GM18951 (cell line): ENCODE data around the gene DBP.

Experiments used
- POLR2A ChIP-seq: IDR thresholded peaks from 4 replicates; pipeline ENCODE4 v1.6.1; 2011; ENCODE audit warnings: mild to moderate bottlenecking; ENCODE audit not compliant: insufficient read length, insufficient read depth; ENCODE audit errors: extremely low read depth
- in situ Hi-C: fragments of 300-500 bp; cut with MboI; formaldehyde crosslinking; loops from one replicate; pipeline ENCODE4 v1.12.0; 2022; ENCODE audit warnings: low sequenced_read_pairs, mixed read lengths, inconsistent platforms; ENCODE audit not compliant: unreplicated experiment

DBP gene

DNA sequence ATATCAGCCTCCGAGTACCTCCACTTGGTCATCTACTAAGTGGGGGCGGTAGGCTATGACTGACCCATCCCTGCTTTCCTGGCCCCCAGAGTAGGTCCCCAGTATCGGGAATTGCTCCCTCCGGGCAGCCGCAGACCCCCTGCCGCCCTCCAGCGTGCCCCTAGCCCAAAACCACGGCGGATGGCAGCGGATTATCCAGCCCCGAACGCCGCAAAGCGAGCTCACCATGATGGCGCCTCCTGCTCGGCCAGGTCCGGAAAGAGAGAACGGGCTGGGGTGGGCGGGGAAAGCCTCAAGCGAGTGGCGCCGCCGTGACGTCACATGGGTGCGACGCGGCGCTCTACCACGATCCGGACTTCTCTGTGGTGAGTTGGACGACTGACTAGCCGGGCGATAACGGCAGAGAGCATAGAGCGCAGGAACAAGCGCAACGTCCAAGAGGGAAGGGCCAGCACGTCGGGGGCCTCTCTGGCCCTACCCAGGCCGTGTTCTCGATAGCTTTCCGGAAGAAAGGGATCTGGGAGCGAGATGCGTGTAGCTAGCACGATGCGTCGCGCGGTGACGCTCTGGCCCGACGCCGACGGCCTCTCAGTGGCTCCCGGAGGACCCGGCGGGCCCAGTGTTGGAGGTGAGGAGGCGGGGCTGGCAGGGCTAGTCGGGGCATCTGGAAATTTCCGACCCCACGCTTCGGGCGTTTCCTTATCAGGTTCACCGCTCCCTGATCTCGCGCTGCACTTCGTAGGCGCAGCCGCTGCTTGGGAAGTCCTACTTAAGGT lies 18.1 kb downstream of the DBP start, which contains the start of the genes RPL18 and SPHK2:
RPL18 (minus strand) TSS at position 263 of the 776 bp plus-strand sequence; CDS start at position 228, 35 bp downstream.
SPHK2 (plus strand) TSS at position 591 of the 776 bp plus-strand sequence. CDS start 1,009 bp downstream, outside the sequence.
- TF ChIP-seq POLR2A, result peak; percentile 95
- in situ Hi-C loops, result no loop called here

DNA sequence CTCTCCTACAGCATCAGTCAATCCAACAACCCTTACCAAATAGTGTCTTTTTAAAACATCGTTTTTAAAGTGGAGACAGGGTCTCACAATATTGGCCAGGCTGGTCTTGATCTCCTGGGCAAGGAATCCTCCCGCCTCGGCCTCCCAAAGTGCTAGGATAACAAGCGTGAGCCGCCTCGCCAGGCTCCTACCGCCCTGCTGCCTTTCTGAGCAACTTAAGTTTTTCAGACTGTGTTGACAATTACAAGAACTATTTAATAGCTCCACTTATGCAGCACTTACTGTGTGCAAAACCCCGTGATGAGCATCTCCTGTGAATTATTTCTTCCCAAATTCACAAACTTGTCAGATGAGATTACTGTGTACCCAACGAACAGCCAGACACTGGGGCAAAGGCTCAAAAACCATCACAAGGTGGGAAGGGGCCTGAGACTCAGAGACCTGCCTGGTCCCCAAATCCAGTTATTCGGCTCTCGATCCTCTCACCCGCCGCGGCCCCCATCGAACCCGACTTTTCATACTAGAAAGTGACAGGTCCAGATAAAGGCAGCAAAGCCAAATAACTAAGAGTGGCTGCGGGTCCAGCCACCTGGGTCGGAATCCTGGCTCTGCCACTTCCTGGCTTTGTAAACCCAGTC lies 18.8 kb downstream of the DBP start:
- no peak for TF ChIP-seq POLR2A
- in situ Hi-C loops, result no loop called here

DNA sequence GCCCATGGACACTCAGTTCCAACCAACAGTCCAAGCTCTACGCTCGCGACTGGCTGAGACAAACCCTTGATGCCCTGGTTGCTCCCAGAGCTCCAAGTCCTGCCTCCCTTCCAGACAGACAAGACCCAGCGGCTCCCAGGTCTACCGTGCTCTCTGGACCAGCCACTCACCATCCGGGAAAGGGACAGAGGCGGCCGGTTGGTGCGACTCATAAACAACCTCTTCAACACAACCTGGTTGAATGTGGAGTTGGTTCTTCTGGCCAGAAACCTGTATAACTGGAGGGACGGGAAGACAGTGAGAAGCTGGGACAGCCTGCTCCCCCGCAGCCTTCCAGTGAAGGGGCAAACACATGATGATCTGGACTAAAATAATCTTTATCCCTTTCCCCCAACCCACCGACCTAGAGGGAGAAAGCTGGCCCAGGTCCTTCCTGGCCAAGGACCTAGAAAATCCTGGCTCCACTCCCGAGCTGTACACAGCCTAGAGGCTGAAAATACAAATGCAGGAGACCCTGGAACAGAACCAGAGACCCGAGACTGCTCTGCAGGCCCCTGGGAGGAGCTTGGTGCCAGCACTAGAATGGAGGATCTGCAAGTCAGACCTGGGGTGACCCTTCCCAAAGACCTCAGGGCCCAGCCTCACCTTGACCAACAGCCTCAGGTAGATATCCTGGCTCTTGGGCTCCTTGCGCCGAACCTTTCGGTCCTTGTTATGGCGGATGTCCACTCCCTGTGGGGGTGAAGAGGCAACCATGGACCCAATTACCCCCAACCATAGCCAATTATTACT lies 19.8 kb downstream of the DBP start:
- TF ChIP-seq POLR2A, result no peak
- in situ Hi-C loops, result no loop called here

DNA sequence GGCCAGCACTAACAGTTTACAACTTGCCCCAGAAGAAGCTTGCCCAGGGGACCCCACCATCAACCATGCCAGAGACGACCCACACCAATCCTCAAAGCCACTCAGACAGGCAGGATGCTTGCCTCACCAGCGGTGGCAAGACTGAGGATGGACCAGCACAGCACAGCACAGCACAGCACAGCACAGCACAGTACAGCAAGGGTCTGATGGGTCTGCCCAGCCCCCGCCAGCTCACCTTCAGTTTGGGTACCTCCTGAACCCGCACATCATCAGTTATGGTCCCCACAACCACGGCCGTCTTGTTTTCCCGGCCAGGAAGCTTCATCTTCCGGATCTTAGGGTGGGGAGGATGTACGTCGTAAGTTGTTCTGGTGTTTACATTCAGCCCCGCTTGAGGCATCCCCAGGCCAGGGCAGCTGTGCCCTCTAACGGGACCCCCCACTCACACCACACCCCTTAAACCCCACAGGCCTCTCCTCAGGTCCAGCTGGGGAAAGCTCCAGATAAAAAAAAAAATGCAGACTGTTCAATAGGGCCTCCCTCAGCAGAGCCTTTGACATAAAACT lies 20.6 kb downstream of the DBP start:
- in situ Hi-C loops, result no loop called here
- TF ChIP-seq POLR2A, result no peak

DNA sequence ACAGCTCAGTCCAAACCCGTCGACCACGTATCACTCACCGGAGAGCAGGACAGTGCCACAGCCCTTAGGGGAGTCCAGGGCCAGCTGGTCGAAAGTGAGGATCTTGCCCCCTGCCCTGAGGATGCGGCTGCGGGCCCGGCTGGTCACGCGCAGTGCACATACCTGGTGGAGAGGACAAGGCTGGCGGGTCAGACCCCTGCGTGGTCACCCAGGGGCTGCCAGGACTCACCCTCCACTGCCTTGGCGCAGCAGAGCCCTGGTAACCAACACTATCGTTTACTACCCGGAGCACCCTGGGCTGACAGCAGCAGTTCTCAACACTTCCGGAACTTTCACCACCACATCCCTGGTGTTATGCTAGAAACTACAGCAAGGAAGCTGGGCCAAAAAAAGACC lies 21.1 kb downstream of the DBP start:
- no peak for TF ChIP-seq POLR2A
- in situ Hi-C loops, result no loop called here

DNA sequence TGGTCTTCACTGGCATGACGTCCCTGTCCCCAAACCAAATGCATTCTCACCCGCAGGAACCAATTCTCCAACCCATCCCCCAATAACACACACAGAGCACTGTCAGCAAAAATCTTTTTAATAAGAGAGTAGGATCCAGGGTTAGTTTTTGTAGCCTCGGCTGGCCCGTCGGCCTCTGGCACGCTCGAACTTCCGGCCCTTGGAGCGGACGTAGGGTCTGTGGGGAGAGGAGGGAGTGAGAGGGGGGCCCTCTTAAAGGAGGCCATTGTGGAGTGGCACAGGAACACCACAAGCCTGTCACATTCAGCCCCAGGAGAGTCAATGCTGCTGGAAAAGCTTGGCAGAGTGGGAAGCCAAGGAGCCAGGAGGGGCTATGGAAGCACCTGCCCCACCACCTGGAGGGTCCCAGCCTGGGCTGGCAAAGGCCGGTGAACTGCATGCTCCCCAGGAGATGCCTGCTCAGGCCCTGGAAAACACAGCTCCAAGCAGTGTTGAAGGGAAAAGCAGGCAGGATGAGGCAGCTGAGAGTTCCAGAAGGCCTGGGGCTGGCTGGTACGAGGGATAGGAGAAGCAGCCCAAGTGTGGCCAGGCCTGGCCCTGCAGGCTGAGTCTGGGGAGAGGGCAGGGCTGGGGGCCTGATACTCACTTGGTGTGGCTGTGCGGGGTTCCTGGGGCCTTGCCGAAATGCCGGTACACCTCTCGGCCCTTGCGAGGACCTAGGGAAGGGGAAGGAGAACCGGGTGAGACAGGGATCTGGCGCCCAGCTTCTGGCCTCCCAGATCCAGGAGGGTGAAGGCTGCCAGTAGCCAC lies 21.7 kb downstream of the DBP start:
- in situ Hi-C loops, result no loop called here
- no peak for TF ChIP-seq POLR2A

DNA sequence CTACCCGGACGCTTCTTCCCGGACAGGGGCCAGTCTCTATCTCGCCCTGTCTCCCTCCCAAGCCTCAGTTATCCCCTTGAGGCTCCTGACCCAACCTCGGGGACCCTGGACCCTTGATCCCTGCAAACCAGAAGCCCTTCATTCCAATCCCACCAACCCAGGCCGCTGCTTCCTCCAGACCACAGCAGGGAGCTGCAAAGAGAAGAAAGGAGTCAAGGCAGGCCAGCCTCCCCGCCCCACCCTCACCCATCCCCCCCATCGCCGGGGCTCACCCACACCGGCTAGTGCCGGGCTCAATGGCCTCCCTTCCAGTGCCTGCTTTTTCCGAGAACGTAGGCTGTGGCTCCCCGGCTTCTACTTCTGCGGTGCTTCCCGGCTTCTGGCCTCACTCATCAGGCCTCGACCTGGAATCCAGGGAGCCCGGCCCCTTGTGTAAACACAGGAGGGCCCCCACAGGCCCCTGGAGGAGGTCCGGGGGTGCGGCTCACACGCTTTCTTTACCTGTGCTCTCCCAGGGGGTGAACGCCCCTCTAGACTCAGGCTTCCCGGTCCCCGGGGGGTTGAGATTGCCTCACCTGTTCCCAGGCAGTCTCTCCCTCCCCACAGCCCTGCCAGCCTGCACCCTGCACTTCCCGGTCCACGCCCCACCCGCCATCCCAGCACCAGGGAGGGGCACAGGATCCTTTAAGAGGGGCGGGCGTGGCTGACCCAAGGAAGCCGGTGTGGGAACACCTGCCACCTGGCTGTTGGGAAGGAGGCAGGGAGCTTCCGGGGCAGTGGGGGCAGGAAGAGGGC lies 22.5 kb downstream of the DBP start, which contains the start of gene FAM83E:
FAM83E (minus strand) TSS at position 641 of the 795 bp plus-strand sequence. CDS start 1,704 bp downstream, outside the sequence.
- TF ChIP-seq POLR2A, result peak; percentile 43
- in situ Hi-C loops, result no loop called here

DNA sequence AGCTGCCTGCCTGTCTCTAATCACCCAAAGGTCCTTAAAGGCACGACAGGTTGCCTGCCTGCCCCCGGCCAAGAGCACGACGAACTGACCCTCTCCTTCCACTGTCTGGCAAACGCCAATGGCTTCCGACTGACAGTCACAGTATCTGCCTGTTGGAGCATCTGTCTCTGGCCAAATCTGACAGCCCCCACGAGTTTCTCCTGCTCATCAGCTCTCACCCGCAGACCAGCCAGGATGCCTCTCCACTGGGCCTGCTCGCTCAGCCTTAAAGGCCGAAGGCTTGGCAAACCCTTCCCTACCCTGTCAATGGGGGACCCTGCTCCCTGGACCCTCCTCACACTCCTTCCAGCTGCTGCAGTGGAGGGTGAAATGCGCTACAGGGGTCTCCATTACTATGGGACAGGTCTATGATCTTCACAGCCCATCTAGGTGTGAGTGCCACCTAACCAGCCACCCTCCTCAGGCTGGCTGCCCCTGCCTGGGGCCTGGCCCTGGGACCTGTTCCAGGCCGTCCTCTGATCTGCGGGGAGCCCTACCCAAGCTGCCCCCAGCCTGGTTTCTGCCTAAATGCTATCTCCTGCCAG lies 23.2 kb downstream of the DBP start:
- TF ChIP-seq POLR2A, result no peak
- in situ Hi-C loops, result no loop called here

DNA sequence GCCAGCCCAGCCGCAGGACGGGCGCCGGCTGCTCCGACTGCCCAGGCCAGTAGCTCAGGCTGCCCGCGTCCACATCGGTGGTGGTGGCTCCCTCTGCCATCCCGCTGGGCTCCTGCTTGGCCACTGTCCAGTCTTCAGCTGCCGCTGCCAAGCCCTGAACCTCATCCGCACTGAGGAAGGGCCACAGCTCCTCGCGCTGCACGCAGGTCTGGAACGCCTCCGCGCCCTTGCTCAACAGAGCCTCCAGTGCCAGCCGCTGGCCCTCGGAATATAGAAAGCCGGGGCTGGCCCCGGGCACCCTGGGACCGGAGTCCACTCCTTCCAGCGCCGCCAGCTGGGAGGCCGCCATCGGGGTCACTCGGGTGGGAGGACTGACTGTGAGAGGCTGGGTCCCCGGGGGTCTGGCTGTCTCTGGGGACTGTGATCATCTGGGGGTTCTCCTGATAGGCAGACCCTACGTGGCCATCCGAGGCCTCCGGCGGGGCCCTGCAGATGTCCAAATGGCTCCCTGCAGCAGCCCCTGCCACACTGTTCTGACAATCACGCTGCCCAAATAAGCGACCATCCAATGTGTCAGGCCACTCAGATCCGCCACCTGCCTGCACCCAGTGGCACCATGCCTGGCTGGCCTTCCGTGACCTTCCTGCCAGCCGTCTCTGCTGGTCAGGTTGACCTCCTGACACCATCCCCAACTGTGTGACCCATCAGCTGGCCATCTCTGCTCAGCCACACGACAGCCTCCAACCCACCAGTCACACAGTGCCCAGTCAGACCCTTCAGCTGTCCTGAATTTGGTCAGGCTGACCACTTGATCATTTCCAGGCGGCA lies 23.9 kb downstream of the DBP start:
- in situ Hi-C loops, result no loop called here
- no peak for TF ChIP-seq POLR2A

DNA sequence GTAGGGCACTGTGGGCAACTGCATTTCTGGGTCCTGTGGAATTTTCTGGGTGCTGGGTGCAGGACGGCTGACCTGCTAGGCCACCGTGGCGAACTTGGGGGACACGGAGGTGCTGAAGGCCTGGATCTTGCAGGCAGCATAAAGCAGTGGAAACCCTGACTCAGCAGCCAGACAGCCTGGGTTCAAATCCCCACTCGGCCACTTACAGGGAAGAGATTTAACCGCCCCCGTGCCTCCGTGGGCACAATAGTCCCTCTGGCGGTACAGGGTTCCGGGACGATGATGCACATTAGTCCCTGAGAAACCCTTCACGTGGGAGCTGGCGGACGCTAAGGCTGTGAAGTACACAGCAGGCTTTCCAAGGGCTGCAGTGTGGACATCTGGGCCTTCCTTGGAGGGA lies 25.3 kb downstream of the DBP start:
- TF ChIP-seq POLR2A, result no peak
- in situ Hi-C loops, result no loop called here
